ENCODE results near the gene GAMT.

DNA sequence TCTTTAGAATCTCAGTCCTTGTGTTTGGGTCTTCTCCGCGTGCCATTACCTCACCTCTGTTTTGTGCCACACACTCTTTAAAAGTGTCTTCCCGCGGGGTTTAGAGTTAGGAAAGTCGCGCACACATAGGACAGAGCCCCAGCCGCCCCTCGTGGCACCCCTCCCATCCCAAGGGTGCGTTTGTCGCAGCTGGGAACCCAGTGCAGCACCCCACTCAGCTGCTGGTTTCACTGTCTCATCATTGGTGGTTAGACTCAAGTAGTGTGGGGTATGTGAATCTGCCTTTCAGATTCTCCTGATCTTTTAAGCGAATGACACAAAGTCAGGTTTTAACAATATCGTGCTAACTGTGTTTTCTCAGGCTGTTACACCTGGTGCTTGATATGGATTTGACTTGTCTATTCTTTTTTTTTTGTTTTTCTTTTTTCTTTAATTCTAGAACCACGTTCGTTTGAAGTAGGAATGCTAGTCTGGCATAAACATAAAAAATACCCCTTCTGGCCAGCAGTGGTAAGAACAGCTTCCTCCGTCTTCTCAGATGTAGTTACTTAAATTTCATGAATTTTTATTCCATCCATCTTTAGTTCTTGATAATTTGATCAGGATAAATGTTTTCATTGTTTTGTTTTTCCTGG, 37.2 kb downstream of the GAMT start:
- no peak for TF ChIP-seq FOXK2 (IDR thresholded peaks at IDR 0.05)
- no peak for TF ChIP-seq FOXA1 (IDR thresholded peaks at IDR 0.05)
- TF ChIP-seq FOXM1 (IDR thresholded peaks at IDR 0.05; ENCODE audit: borderline replicate concordance), result no peak
